GM12878 (cell line): ENCODE results near the gene CCL3. TPM values are rescaled to one million over a fixed set of nuclear protein-coding genes. Genes with fewer than 3 reads are reported as not detected.

Experiments used
- ATAC-seq: fragments of 200-7000 bp; cut with Tn5 transposase; 3 replicates; pipeline ENCODE4 v1.9.1; 2020; ENCODE audit warnings: mild to moderate bottlenecking, moderate library complexity
- BruUV-seq: library from RNA; stranded (reverse); fragments of 400-500 nt; replicated peaks from 2 replicates; lab custom pipeline; 2021; lab: Mats Ljungman, UMichigan
- CTCF ChIA-PET: fragments of 300-600 bp; sonication (Branson Sonifier 250); formaldehyde crosslinking; extraction: SDS; loops from one replicate; lab custom pipeline; 2021; ENCODE audit warnings: inconsistent platforms; lab: Yijun Ruan, JAX
- POLR2A ChIA-PET: fragments of 350-600 bp; formaldehyde crosslinking; extraction: SDS; loops from one replicate; lab custom pipeline; 2021; ENCODE audit warnings: inconsistent platforms; lab: Charles Lee
- RAD21 ChIA-PET: fragments of 300-600 bp; sonication (Branson Sonifier 250); formaldehyde crosslinking; loops from one replicate; lab custom pipeline; 2023; ENCODE audit warnings: antibody characterized with exemption; ENCODE audit not compliant: unreplicated experiment; lab: Charles Lee
- SMC1A ChIA-PET: fragments of 300-600 bp; sonication (Branson Sonifier 250); formaldehyde crosslinking; loops from one replicate; lab custom pipeline; 2023; ENCODE audit not compliant: unreplicated experiment, uncharacterized antibody; lab: Charles Lee
- DNase-seq: peaks from one replicate; pipeline ENCODE4 v3.0.0-alpha.2; 2011; ENCODE audit warnings: low read depth, low spot score
- FAIRE-seq: peaks from 3 replicates; lab custom pipeline; 2011; peaks lifted over from hg19 to GRCh38; lab: Jason Lieb, UNC
- H2AFZ ChIP-seq: 2 replicates; pipeline ENCODE4 v1.6.0; 2011; ENCODE audit warnings: low read depth, low read length, control low read depth; ENCODE audit not compliant: control insufficient read depth
- H3K27ac ChIP-seq: 2 replicates; pipeline ENCODE4 v1.5.1; 2011; ENCODE audit warnings: control low read depth; ENCODE audit not compliant: control insufficient read depth, insufficient read depth
- H3K27me3 ChIP-seq, 2 experiments: replicated peaks in 1 of 2; 2 replicates each; pipeline versions ENCODE4 v1.6.0 to v1.6.1; 2011; ENCODE audit warnings: low read length in 1 of 2; ENCODE audit not compliant: control insufficient read depth in 2 of 2, insufficient read depth in 2 of 2
- H3K36me3 ChIP-seq, 2 experiments: 2 replicates each; pipeline ENCODE4 v1.5.1; 2011; ENCODE audit warnings: low read length in 1 of 2; ENCODE audit not compliant: control insufficient read depth in 2 of 2, insufficient read depth in 2 of 2
- H3K4me1 ChIP-seq: 2 replicates; pipeline ENCODE4 v1.6.1; 2011; ENCODE audit warnings: mild to moderate bottlenecking, low read length, moderate library complexity, mixed read lengths; ENCODE audit not compliant: control insufficient read depth, insufficient read depth
- H3K4me2 ChIP-seq: 2 replicates; pipeline ENCODE4 v1.6.0; 2011; ENCODE audit warnings: control low read depth; ENCODE audit not compliant: control insufficient read depth, insufficient read depth
- H3K4me3 ChIP-seq: fragments of 200-600 bp; sonication (generic); 2 replicates; pipeline ENCODE4 v1.5.1; 2016
- H3K79me2 ChIP-seq: 2 replicates; pipeline ENCODE4 v1.6.0; 2011; ENCODE audit warnings: low read length; ENCODE audit not compliant: control insufficient read depth, insufficient read depth
- H3K9ac ChIP-seq: 2 replicates; pipeline ENCODE4 v1.8.0; 2011; ENCODE audit warnings: low read length, control low read depth, mixed read lengths; ENCODE audit not compliant: control insufficient read depth, insufficient read depth
- H3K9me3 ChIP-seq: replicated peaks from 3 replicates; pipeline ENCODE4 v1.5.1; 2011; ENCODE audit warnings: mild to moderate bottlenecking, low read length; ENCODE audit not compliant: control insufficient read depth, insufficient read depth
- H4K20me1 ChIP-seq: 2 replicates; pipeline ENCODE4 v1.6.0; 2011; ENCODE audit not compliant: control insufficient read depth, insufficient read depth
- CHD1 ChIP-seq: IDR thresholded peaks from 2 replicates; pipeline ENCODE4 v1.6.1; 2012; ENCODE audit warnings: low read depth, low read length, improper control_type of control experiment
- EZH2 ChIP-seq: IDR thresholded peaks from 2 replicates; pipeline ENCODE4 v1.6.1; 2012; ENCODE audit warnings: low read depth, mild to moderate bottlenecking, control low read depth, inconsistent platforms, low read length, borderline replicate concordance; ENCODE audit not compliant: control insufficient read depth
- HCFC1 ChIP-seq: fragments of 150-350 bp; IDR thresholded peaks from 2 replicates; pipeline ENCODE4 v1.6.1; 2014; ENCODE audit warnings: low read length
- MTA2 ChIP-seq: fragments of 450-650 bp; IDR thresholded peaks from 2 replicates; pipeline ENCODE4 v1.6.1; 2016; ENCODE audit warnings: low read depth, mild to moderate bottlenecking, moderate library complexity
- MTA3 ChIP-seq: IDR thresholded peaks from 2 replicates; pipeline ENCODE4 v1.6.1; 2012; ENCODE audit warnings: low read length, inconsistent platforms, borderline replicate concordance
- PML ChIP-seq: IDR thresholded peaks from 2 replicates; pipeline ENCODE4 v1.6.1; 2012; ENCODE audit warnings: low read length, inconsistent platforms
- POLR2AphosphoS2 ChIP-seq: IDR thresholded peaks from 2 replicates; pipeline ENCODE4 v1.6.1; 2011; ENCODE audit warnings: low read depth, mild to moderate bottlenecking, low read length, improper control_type of control experiment, moderate library complexity
- RAD51 ChIP-seq: fragments of 450-650 bp; IDR thresholded peaks from 2 replicates; pipeline ENCODE4 v1.6.1; 2016; ENCODE audit warnings: moderate library complexity, mild to moderate bottlenecking, inconsistent platforms
- RUNX3 ChIP-seq: IDR thresholded peaks from 2 replicates; pipeline ENCODE4 v1.6.1; 2012; ENCODE audit warnings: low read length, inconsistent platforms
- SIX5 ChIP-seq: IDR thresholded peaks from 2 replicates; pipeline ENCODE4 v1.6.1; 2011; ENCODE audit warnings: mild to moderate bottlenecking, low read depth, low read length, moderate library complexity; ENCODE audit not compliant: severe bottlenecking
- WGBS: methylation state at CpG from one replicate; pipeline ENCODE4 v1.1.6; 2016; ENCODE audit warnings: low lambda C conversion rate; ENCODE audit not compliant: insufficient replicate concordance, insufficient coverage; ENCODE audit errors: missing lambda C conversion rate; 5-methylcytosine and 5-hydroxymethylcytosine counted together
- in situ Hi-C: fragments of 300-500 bp; cut with MboI; formaldehyde crosslinking; loops from 9 replicates; pipeline ENCODE4 v1.14.3; 2018; ENCODE audit warnings: mixed read lengths
- intact Hi-C: fragments of 100-400 bp; cut with micrococcal nuclease; formaldehyde crosslinking; loops from one replicate; pipeline ENCODE4 v1.14.2; 2022; ENCODE audit not compliant: unreplicated experiment
- polyA plus RNA-seq, 11 experiments: library from polyadenylated mRNA; depleted of rRNA in 4 of 11; unstranded in 6 of 11; stranded (reverse) in 5 of 11; fragments of >200 nt; fragmentation: Nextera tagmentation in 4 of 11; fragmentation: Illumina TruSeq in 1 of 11; extraction: Ambion mirVana in 4 of 11; extraction: Trizol in 1 of 11; gene quantifications; 1 replicate in 1 of 11; 2 replicates in 10 of 11; pipeline versions ENCODE4 v1.2.1 to v1.2.3, GENCODE V29; 2011 to 2016; ENCODE audit warnings: inconsistent platforms in 2 of 11, missing spikeins in 2 of 11, low read depth in 1 of 11
- total RNA-seq, 4 experiments: library from RNA; depleted of rRNA in 3 of 4; stranded (reverse); fragments of >200 nt in 3 of 4; fragmentation: Illumina TruSeq in 1 of 4; extraction: Trizol in 1 of 4; gene quantifications; 2 replicates each; pipeline versions ENCODE4 v1.2.1 to v1.2.3, GENCODE V29; 2013 to 2021
- TF ChIP-seq, protein P1 (sequence below): fragments of 450-650 bp; IDR thresholded peaks from 2 replicates; pipeline ENCODE4 v1.6.1; 2016; ENCODE audit warnings: mild to moderate bottlenecking, moderate library complexity, borderline replicate concordance
- TF ChIP-seq, protein P2 (sequence below): fragments of 450-650 bp; IDR thresholded peaks from 2 replicates; pipeline ENCODE4 v1.6.1; 2017; ENCODE audit warnings: mild to moderate bottlenecking, moderate library complexity

The CCL3 gene
- total and polyA plus RNA-seq, 10 of the 15 experiments (the other 5 are each of a cell fraction or from before 2014, with no cell fraction given) = 96.5 to 1,488 (median 199) TPM

DNA sequence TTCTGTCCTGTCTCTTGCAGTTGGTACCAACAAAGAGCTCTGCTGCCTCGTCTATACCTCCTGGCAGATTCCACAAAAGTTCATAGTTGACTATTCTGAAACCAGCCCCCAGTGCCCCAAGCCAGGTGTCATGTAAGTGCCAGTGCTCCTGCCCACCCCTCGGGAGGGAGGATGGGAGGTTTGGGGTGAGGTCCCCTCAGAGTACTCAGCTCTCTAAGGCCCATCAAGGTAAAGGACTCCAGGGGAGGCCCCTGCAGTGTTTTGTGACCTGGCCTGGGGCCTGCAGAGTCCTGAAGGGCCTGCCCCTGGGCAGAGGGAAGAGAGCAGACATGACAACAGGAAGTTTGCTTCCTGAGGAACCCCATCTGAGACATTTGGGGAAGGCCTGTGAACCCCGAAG is 19.5 kb downstream of the CCL3 start:
- Histone ChIP-seq H3K4me2 (no peak overlapping the region), H2AFZ (no peak overlapping the region; the same call in 1 of the 2 replicates), H3K79me2 (no peaks in the 10 kb centered on the region), H3K27ac (no peak overlapping the region), H4K20me1 (no peaks in the 10 kb centered on the region), H3K36me3 (no peaks in the 10 kb centered on the region), H3K27me3 (0 out of 4 replicates have a peak, but pooled peaks cover 0 to 2% of the 10 kb centered on the region in 2 experiments), H3K4me3 (no peak overlapping the region), H3K9me3 (no peaks in the 10 kb centered on the region; the same call in 2 of the 3 replicates), H3K4me1 (peaks cover 11% of the 10 kb centered on the region), H3K9ac (no peak overlapping the region)
- no peak for FAIRE-seq
- TF ChIP-seq SIX5 (no peak), MTA2 (no peak), CHD1 (no peak), HCFC1 (no peak), RUNX3 (no peak), POLR2AphosphoS2 (no peak), RAD51 (no peak), MTA3 (no peak), PML (no peak), EZH2 (no peak)
- TF ChIP-seq, protein P1, sequence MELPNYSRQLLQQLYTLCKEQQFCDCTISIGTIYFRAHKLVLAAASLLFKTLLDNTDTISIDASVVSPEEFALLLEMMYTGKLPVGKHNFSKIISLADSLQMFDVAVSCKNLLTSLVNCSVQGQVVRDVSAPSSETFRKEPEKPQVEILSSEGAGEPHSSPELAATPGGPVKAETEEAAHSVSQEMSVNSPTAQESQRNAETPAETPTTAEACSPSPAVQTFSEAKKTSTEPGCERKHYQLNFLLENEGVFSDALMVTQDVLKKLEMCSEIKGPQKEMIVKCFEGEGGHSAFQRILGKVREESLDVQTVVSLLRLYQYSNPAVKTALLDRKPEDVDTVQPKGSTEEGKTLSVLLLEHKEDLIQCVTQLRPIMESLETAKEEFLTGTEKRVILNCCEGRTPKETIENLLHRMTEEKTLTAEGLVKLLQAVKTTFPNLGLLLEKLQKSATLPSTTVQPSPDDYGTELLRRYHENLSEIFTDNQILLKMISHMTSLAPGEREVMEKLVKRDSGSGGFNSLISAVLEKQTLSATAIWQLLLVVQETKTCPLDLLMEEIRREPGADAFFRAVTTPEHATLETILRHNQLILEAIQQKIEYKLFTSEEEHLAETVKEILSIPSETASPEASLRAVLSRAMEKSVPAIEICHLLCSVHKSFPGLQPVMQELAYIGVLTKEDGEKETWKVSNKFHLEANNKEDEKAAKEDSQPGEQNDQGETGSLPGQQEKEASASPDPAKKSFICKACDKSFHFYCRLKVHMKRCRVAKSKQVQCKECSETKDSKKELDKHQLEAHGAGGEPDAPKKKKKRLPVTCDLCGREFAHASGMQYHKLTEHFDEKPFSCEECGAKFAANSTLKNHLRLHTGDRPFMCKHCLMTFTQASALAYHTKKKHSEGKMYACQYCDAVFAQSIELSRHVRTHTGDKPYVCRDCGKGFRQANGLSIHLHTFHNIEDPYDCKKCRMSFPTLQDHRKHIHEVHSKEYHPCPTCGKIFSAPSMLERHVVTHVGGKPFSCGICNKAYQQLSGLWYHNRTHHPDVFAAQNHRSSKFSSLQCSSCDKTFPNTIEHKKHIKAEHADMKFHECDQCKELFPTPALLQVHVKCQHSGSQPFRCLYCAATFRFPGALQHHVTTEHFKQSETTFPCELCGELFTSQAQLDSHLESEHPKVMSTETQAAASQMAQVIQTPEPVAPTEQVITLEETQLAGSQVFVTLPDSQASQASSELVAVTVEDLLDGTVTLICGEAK = no peak
- TF ChIP-seq, protein P2, sequence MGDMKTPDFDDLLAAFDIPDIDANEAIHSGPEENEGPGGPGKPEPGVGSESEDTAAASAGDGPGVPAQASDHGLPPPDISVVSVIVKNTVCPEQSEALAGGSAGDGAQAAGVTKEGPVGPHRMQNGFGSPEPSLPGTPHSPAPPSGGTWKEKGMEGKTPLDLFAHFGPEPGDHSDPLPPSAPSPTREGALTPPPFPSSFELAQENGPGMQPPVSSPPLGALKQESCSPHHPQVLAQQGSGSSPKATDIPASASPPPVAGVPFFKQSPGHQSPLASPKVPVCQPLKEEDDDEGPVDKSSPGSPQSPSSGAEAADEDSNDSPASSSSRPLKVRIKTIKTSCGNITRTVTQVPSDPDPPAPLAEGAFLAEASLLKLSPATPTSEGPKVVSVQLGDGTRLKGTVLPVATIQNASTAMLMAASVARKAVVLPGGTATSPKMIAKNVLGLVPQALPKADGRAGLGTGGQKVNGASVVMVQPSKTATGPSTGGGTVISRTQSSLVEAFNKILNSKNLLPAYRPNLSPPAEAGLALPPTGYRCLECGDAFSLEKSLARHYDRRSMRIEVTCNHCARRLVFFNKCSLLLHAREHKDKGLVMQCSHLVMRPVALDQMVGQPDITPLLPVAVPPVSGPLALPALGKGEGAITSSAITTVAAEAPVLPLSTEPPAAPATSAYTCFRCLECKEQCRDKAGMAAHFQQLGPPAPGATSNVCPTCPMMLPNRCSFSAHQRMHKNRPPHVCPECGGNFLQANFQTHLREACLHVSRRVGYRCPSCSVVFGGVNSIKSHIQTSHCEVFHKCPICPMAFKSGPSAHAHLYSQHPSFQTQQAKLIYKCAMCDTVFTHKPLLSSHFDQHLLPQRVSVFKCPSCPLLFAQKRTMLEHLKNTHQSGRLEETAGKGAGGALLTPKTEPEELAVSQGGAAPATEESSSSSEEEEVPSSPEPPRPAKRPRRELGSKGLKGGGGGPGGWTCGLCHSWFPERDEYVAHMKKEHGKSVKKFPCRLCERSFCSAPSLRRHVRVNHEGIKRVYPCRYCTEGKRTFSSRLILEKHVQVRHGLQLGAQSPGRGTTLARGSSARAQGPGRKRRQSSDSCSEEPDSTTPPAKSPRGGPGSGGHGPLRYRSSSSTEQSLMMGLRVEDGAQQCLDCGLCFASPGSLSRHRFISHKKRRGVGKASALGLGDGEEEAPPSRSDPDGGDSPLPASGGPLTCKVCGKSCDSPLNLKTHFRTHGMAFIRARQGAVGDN = no peak
- CTCF ChIA-PET = interaction anchor here (1.0 to 14.1 kb wide), 5 partner anchors 11 to 220 kb away, joined by 3 to 392 read pairs (median 61); partner anchors contain the start of genes CCL16 and CCL3
- intact Hi-C loops = no loop called here
- RAD21 ChIA-PET = interaction anchor here (0.6 to 6.0 kb wide), 7 partner anchors 18 to 101 kb away, joined by 3 to 98 read pairs (median 26); partner anchors contain the start of gene CCL3
- no peak for DNase-seq
- BruUV-seq = no TSS peak
- SMC1A ChIA-PET = interaction anchor here (0.8 to 15.8 kb wide), 8 partner anchors 21 to 122 kb away, joined by 3 to 341 read pairs (median 4); partner anchors contain the start of genes CCL16 and CCL4
- POLR2A ChIA-PET = interaction anchor here (0.7 to 1.1 kb wide), 2 partner anchors 38 to 96 kb away, joined by 3 read pairs; no protein-coding TSS in a partner anchor
- ATAC-seq = no peak
- WGBS = 26% methylated on average over 3 of the region's 3 CpGs
- in situ Hi-C loops = loop anchor here (5.0 kb wide), 1 partner anchor 98 kb away; no protein-coding TSS in a partner anchor
